ENCODE data around the gene LDAF1. TPM values are rescaled to one million over a fixed set of nuclear protein-coding genes. Genes with fewer than 3 reads are reported as not detected.

LDAF1 gene
- total and polyA plus RNA-seq, 10 of the 15 experiments (the other 5 are each of a cell fraction or from before 2014, with no cell fraction given), result 4.6 to 21.4 (median 6.6) TPM

- Histone ChIP-seq H3K27ac (ENCODE audit: control insufficient read depth, insufficient read depth) (no peak overlapping the region), H3K9ac (ENCODE audit: control insufficient read depth, insufficient read depth, low read length) (no peak overlapping the region), H3K36me3 (ENCODE audit: control insufficient read depth in 2 of 2, insufficient read depth in 2 of 2, low read length in 1 of 2) (peaks cover 7 to 9% of the 10 kb centered on the region in 2 experiments; a peak in 3 of 4 replicates), H3K4me3 (no peak overlapping the region), H3K4me1 (ENCODE audit: control insufficient read depth, insufficient read depth, low read length) (peaks cover 6% of the 10 kb centered on the region), H4K20me1 (ENCODE audit: control insufficient read depth, insufficient read depth) (no peaks in the 10 kb centered on the region), H3K4me2 (ENCODE audit: control insufficient read depth, insufficient read depth) (no peak overlapping the region), H3K79me2 (ENCODE audit: control insufficient read depth, insufficient read depth, low read length) (no peaks in the 10 kb centered on the region), H2AFZ (ENCODE audit: control insufficient read depth, low read depth, low read length) (no peak overlapping the region), H3K9me3 (replicated peaks; ENCODE audit: control insufficient read depth, insufficient read depth, low read length) (peaks cover 6% of the 10 kb centered on the region; the same call in 2 of the 3 replicates), H3K27me3 (replicated peaks in 1 of 2; ENCODE audit: control insufficient read depth in 2 of 2, insufficient read depth in 2 of 2, low read length in 1 of 2) (no peaks in the 10 kb centered on the region)
- 74% methylated on average over 12 of the region's 12 CpGs for WGBS (ENCODE audit: insufficient coverage, insufficient replicate concordance, low lambda C conversion rate, missing lambda C conversion rate)
- intact Hi-C loops (cut with micrococcal nuclease; ENCODE audit: unreplicated experiment), result no loop called here
- ChIA-PET RAD21 (ENCODE audit: unreplicated experiment) (interaction anchor here (1.4 to 4.9 kb wide), 2 partner anchors 32 to 115 kb away, joined by 3 to 62 read pairs; no protein-coding TSS in a partner anchor), POLR2A (no interaction called here), CTCF (interaction anchor here (0.7 to 5.7 kb wide), 10 partner anchors 16 to 370 kb away, joined by 3 to 75 read pairs (median 4); partner anchors contain the start of gene CRYM), SMC1A (ENCODE audit: uncharacterized antibody, unreplicated experiment) (interaction anchor here (0.7 to 4.4 kb wide), 6 partner anchors 9 to 116 kb away, joined by 3 to 57 read pairs (median 4); partner anchors contain the start of gene LDAF1)
- no TSS peak for BruUV-seq (replicated peaks)
- in situ Hi-C loops (cut with MboI), result loop anchor here (5.0 kb wide), 2 partner anchors 92 to 372 kb away; partner anchors contain the start of gene CRYM
- TF ChIP-seq IKZF2 (IDR thresholded peaks at IDR 0.05) (no peak), TCF12 (IDR thresholded peaks at IDR 0.05; ENCODE audit: low read depth, low read length) (no peak), ZNF384 (IDR thresholded peaks at IDR 0.05; ENCODE audit: borderline replicate concordance, low read depth, low read length) (no peak), BCL11A (IDR thresholded peaks at IDR 0.05; ENCODE audit: low read depth, low read length) (no peak), RCOR1 (conservative IDR thresholded peaks at IDR 0.05; ENCODE audit: low read depth, low read length) (no peak)
- DNase-seq (ENCODE audit: low read depth, low spot score) (no peak), ATAC-seq (no peak), FAIRE-seq (no peak)
Observed at GRCh38 chr16:21185659-21186325, 27.3 kb downstream of the LDAF1 start.

GRCh38 chr16:21186326-21186691 lies 27.8 kb downstream of the LDAF1 start:
- no peak overlapping the region for H3K9ac ChIP-seq (ENCODE audit: control insufficient read depth, insufficient read depth, low read length)
- H4K20me1 ChIP-seq (ENCODE audit: control insufficient read depth, insufficient read depth), result no peaks in the 10 kb centered on the region
- ChIA-PET POLR2A (no interaction called here), SMC1A (ENCODE audit: uncharacterized antibody, unreplicated experiment) (interaction anchor here (0.6 to 4.4 kb wide), 7 partner anchors 10 to 1132 kb away, joined by 3 to 57 read pairs (median 4); partner anchors contain the start of gene LDAF1), CTCF (interaction anchor here (0.7 to 5.7 kb wide), 11 partner anchors 16 to 1496 kb away, joined by 3 to 75 read pairs (median 4); partner anchors contain the start of gene CRYM), RAD21 (ENCODE audit: unreplicated experiment) (interaction anchor here (1.4 to 4.9 kb wide), 3 partner anchors 33 to 115 kb away, joined by 3 to 62 read pairs (median 3); no protein-coding TSS in a partner anchor)
- FAIRE-seq (no peak), ATAC-seq (no peak), DNase-seq (ENCODE audit: low read depth, low spot score) (no peak)
- no peak overlapping the region for H3K4me3 ChIP-seq
- H3K79me2 ChIP-seq (ENCODE audit: control insufficient read depth, insufficient read depth, low read length), result no peaks in the 10 kb centered on the region
- H3K27me3 ChIP-seq (replicated peaks in 1 of 2; ENCODE audit: control insufficient read depth in 2 of 2, insufficient read depth in 2 of 2, low read length in 1 of 2), result no peaks in the 10 kb centered on the region
- H2AFZ ChIP-seq (ENCODE audit: control insufficient read depth, low read depth, low read length), result no peak overlapping the region
- 86% methylated on average over 4 of the region's 4 CpGs for WGBS (ENCODE audit: insufficient coverage, insufficient replicate concordance, low lambda C conversion rate, missing lambda C conversion rate)
- peaks cover 6% of the 10 kb centered on the region for H3K4me1 ChIP-seq (ENCODE audit: control insufficient read depth, insufficient read depth, low read length)
- H3K27ac ChIP-seq (ENCODE audit: control insufficient read depth, insufficient read depth), result no peak overlapping the region
- intact Hi-C loops (cut with micrococcal nuclease; ENCODE audit: unreplicated experiment), result no loop called here
- H3K4me2 ChIP-seq (ENCODE audit: control insufficient read depth, insufficient read depth), result no peak overlapping the region
- H3K9me3 ChIP-seq (replicated peaks; ENCODE audit: control insufficient read depth, insufficient read depth, low read length), result peaks cover 6% of the 10 kb centered on the region; the same call in 2 of the 3 replicates
- H3K36me3 ChIP-seq (ENCODE audit: control insufficient read depth in 2 of 2, insufficient read depth in 2 of 2, low read length in 1 of 2), result peaks cover 5% of the 10 kb centered on the region in 2 experiments; a peak in 3 of 4 replicates
- no TSS peak for BruUV-seq (replicated peaks)
- in situ Hi-C loops (cut with MboI), result loop anchor here (5.0 kb wide), 2 partner anchors 91 to 371 kb away; partner anchors contain the start of gene CRYM
- TF ChIP-seq, protein P1, sequence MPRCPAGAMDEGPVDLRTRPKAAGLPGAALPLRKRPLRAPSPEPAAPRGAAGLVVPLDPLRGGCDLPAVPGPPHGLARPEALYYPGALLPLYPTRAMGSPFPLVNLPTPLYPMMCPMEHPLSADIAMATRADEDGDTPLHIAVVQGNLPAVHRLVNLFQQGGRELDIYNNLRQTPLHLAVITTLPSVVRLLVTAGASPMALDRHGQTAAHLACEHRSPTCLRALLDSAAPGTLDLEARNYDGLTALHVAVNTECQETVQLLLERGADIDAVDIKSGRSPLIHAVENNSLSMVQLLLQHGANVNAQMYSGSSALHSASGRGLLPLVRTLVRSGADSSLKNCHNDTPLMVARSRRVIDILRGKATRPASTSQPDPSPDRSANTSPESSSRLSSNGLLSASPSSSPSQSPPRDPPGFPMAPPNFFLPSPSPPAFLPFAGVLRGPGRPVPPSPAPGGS (IDR thresholded peaks at IDR 0.05; ENCODE audit: borderline replicate concordance, insufficient read depth, low read depth, low read length, poor library complexity, severe bottlenecking), result no peak
- TF ChIP-seq POU2F2 (IDR thresholded peaks at IDR 0.05; ENCODE audit: borderline replicate concordance, low read depth, low read length) (no peak), ATF7 (IDR thresholded peaks at IDR 0.05; ENCODE audit: low read depth) (no peak), ZBED1 (IDR thresholded peaks at IDR 0.05; ENCODE audit: borderline replicate concordance) (no peak), ETV6 (conservative IDR thresholded peaks at IDR 0.05 in 1 of 2, IDR thresholded peaks at IDR 0.05 in 1 of 2; ENCODE audit: borderline replicate concordance in 1 of 2, low read depth in 1 of 2) (no peak), RELA (IDR thresholded peaks at IDR 0.05; ENCODE audit: borderline replicate concordance, partially characterized antibody) (no peak), JUND (IDR thresholded peaks at IDR 0.05; ENCODE audit: low read depth, low read length) (no peak), FOXM1 (IDR thresholded peaks at IDR 0.05; ENCODE audit: low read depth, low read length) (no peak), BMI1 (IDR thresholded peaks at IDR 0.05; ENCODE audit: borderline replicate concordance) (no peak), BHLHE40 (IDR thresholded peaks at IDR 0.05; ENCODE audit: borderline replicate concordance in 1 of 2, low read depth in 2 of 2, low read length in 1 of 2) (no peak), SMAD5 (IDR thresholded peaks at IDR 0.05; ENCODE audit: low read depth) (no peak)
